HepG2 (cell line): ENCODE data around the gene CNTRL.

Source experiments
- CBX1 ChIP-seq: IDR thresholded peaks from one replicate; pipeline ENCODE4 v1.6.1; 2016; ENCODE audit warnings: antibody characterized with exemption, low read depth
- CBX5 ChIP-seq: sonication (generic); formaldehyde crosslinking; IDR thresholded peaks from 2 replicates; pipeline ENCODE4 v1.4.0; 2020; ENCODE audit warnings: missing genetic modification reagents, borderline replicate concordance
- JUND ChIP-seq: sonication (generic); formaldehyde crosslinking; IDR thresholded peaks from 2 replicates; pipeline ENCODE4 v1.8.0; 2022; ENCODE audit warnings: mild to moderate bottlenecking, missing genetic modification reagents
- REPIN1 ChIP-seq: sonication (generic); formaldehyde crosslinking; IDR thresholded peaks from 2 replicates; pipeline ENCODE4 v1.8.0; 2022; ENCODE audit warnings: missing genetic modification reagents, low read depth, mild to moderate bottlenecking, borderline replicate concordance
- ZNF207 ChIP-seq: fragments of 450-650 bp; IDR thresholded peaks from 2 replicates; pipeline ENCODE4 v1.6.1; 2016; ENCODE audit warnings: antibody characterized with exemption, borderline replicate concordance

DNA sequence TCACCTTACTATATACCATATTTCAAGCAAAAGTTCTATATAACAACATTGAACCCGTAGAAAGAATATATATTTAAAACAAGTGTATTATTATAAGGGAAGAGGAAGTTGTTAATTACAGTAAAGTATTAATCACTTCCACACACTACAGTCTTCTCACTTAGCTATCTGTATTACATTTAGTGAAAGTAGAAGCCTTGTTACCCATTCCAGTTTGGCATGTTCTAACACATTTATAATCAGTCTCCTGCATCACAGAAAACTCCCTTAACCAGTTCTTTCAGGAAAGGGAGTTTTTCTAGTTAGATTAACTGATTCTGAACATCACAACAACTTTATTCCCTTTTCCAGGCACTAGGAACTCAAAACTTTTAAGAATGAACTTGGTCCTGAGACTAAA lies 120.0 kb downstream of the CNTRL start:
- TF ChIP-seq REPIN1 (CRISPR knock-in tag) (no peak), CBX1 (no peak), ZNF207 (no peak), CBX5 (CRISPR knock-in tag) (no peak), JUND (CRISPR knock-in tag) (no peak)
